K562 (cell line): ENCODE results near the gene TOM1L2. TPM values are rescaled to one million over a fixed set of nuclear protein-coding genes. Genes with fewer than 3 reads are reported as not detected.

ENCODE experiments used
- ATAC-seq: fragments of 200-7000 bp; cut with Tn5 transposase; 3 replicates; pipeline ENCODE4 v1.9.1; 2020; ENCODE audit warnings: moderate library complexity
- BruUV-seq: library from RNA; stranded (reverse); fragments of 400-500 nt; replicated peaks from 2 replicates; lab custom pipeline; 2021; lab: Mats Ljungman, UMichigan
- CTCF ChIA-PET: fragments of 300-600 bp; formaldehyde crosslinking; extraction: SDS; loops from one replicate; lab custom pipeline; 2021; ENCODE audit warnings: low intra/inter-chr PET ratio; lab: Yijun Ruan, JAX
- POLR2A ChIA-PET: fragments of 300-600, 350-650 bp; sonication (Branson Sonifier 250); formaldehyde crosslinking; extraction: SDS; loops from one replicate; lab custom pipeline; 2021; ENCODE audit warnings: antibody characterized with exemption, inconsistent platforms; lab: Yijun Ruan, JAX
- DNase-seq, 4 experiments: peaks; one replicate each; pipeline versions ENCODE4 v3.0.0 to v3.0.0-alpha.2; 2011 to 2018; ENCODE audit warnings: low spot score in 3 of 4, mixed read lengths in 3 of 4; ENCODE audit errors: extremely low read depth in 1 of 4
- FAIRE-seq: peaks from 2 replicates; lab custom pipeline; 2011; peaks lifted over from hg19 to GRCh38; lab: Jason Lieb, UNC
- H2AFZ ChIP-seq: 2 replicates; pipeline ENCODE4 v1.6.0; 2011; ENCODE audit warnings: low read depth, low read length, control low read depth, inconsistent platforms
- H3K27ac ChIP-seq: fragments of 200-600 bp; 3 replicates; pipeline ENCODE4 v1.8.0; 2011; ENCODE audit warnings: low read depth, mild to moderate bottlenecking, control low read depth, inconsistent platforms, low read length, moderate library complexity, mixed read lengths; ENCODE audit errors: extremely low read depth
- H3K27me3 ChIP-seq, 2 experiments: fragments of 300-600 bp in 1 of 2; 2 replicates in 1 of 2; 3 replicates in 1 of 2; pipeline versions ENCODE4 v1.6.0 to v1.8.0; 2011; ENCODE audit warnings: inconsistent platforms in 2 of 2, low read length in 2 of 2, mild to moderate bottlenecking in 1 of 2, mixed read lengths in 1 of 2, moderate library complexity in 1 of 2; ENCODE audit not compliant: control insufficient read depth in 2 of 2, insufficient read depth in 2 of 2
- H3K36me3 ChIP-seq: fragments of 300-600 bp; 3 replicates; pipeline ENCODE4 v1.8.0; 2011; ENCODE audit warnings: mild to moderate bottlenecking, low read length, inconsistent platforms; ENCODE audit not compliant: control insufficient read depth, insufficient read depth
- H3K4me1 ChIP-seq, 2 experiments: fragments of 200-600 bp in 1 of 2; replicated peaks in 1 of 2; 2 replicates in 1 of 2; 3 replicates in 1 of 2; pipeline versions ENCODE4 v1.5.1 to v1.8.0; 2011; ENCODE audit warnings: inconsistent platforms in 2 of 2, low read length in 2 of 2, mild to moderate bottlenecking in 1 of 2, mixed read lengths in 1 of 2, moderate library complexity in 1 of 2; ENCODE audit not compliant: control insufficient read depth in 2 of 2, insufficient read depth in 2 of 2
- H3K4me2 ChIP-seq: 2 replicates; pipeline ENCODE4 v1.6.1; 2011; ENCODE audit warnings: low read length, control low read depth, inconsistent platforms, mixed read lengths; ENCODE audit not compliant: insufficient read depth
- H3K4me3 ChIP-seq: fragments of 200-600 bp; sonication (generic), shearing (Covaris generic); 2 replicates; pipeline ENCODE4 v1.5.1; 2016; ENCODE audit warnings: control low read depth, inconsistent platforms
- H3K79me2 ChIP-seq: fragments of 200-600 bp; 3 replicates; pipeline ENCODE4 v1.8.0; 2011; ENCODE audit warnings: low read length, inconsistent platforms; ENCODE audit not compliant: control insufficient read depth, insufficient read depth
- H3K9ac ChIP-seq, 2 experiments: 2 replicates each; pipeline versions ENCODE4 v1.6.0 to v1.6.1; 2011; ENCODE audit warnings: low read depth in 2 of 2, low read length in 2 of 2, control low read depth in 1 of 2, inconsistent platforms in 1 of 2, mild to moderate bottlenecking in 1 of 2, mixed read lengths in 1 of 2; ENCODE audit not compliant: insufficient read depth in 1 of 2
- H3K9me1 ChIP-seq: one replicate; pipeline ENCODE4 v1.6.0; 2011; ENCODE audit warnings: inconsistent platforms, mild to moderate bottlenecking, low read length, moderate library complexity; ENCODE audit not compliant: control insufficient read depth, insufficient read depth
- H3K9me3 ChIP-seq: replicated peaks from 2 replicates; pipeline ENCODE4 v1.5.1; 2011; ENCODE audit warnings: low read depth, low read length, inconsistent platforms; ENCODE audit not compliant: control insufficient read depth, insufficient read depth
- H4K20me1 ChIP-seq: replicated peaks from 2 replicates; pipeline ENCODE4 v1.6.1; 2011; ENCODE audit warnings: low read length, inconsistent platforms, mixed read lengths; ENCODE audit not compliant: control insufficient read depth, insufficient read depth
- ATF4 ChIP-seq: fragments of 450-650 bp; formaldehyde crosslinking; IDR thresholded peaks from 2 replicates; pipeline ENCODE4 v1.4.0; 2022; ENCODE audit warnings: mild to moderate bottlenecking, moderate library complexity
- BRD4 ChIP-seq: fragments of 200-600 bp; sonication (generic); IDR thresholded peaks from 2 replicates; pipeline ENCODE4 v1.6.1; 2017; ENCODE audit warnings: inconsistent platforms
- CBX2 ChIP-seq: fragments of 200-600 bp; sonication (generic); IDR thresholded peaks from one replicate; pipeline ENCODE4 v1.6.1; 2012; ENCODE audit warnings: mild to moderate bottlenecking, low read length, inconsistent platforms; ENCODE audit not compliant: insufficient read depth, poor library complexity, severe bottlenecking
- CEBPZ ChIP-seq: fragments of 150-350 bp; IDR thresholded peaks from 2 replicates; pipeline ENCODE4 v1.6.1; 2014; ENCODE audit warnings: low read depth, mild to moderate bottlenecking, low read length, borderline replicate concordance
- DIDO1 ChIP-seq: fragments of 450-650 bp; IDR thresholded peaks from 2 replicates; pipeline ENCODE4 v1.6.1; 2016; ENCODE audit warnings: low read depth, missing biosample characterization, missing genetic modification characterization
- GATA2 ChIP-seq: sonication (generic); formaldehyde crosslinking; IDR thresholded peaks from 2 replicates; pipeline ENCODE4 v1.4.0; 2020; ENCODE audit warnings: mild to moderate bottlenecking, missing genetic modification reagents
- LARP7 ChIP-seq: fragments of 450-650 bp; IDR thresholded peaks from 2 replicates; pipeline ENCODE4 v1.6.1; 2016
- ZNF444 ChIP-seq: fragments of 250-450 bp; sonication (Bioruptor Pico); IDR thresholded peaks from 2 replicates; pipeline ENCODE4 v1.4.0; 2020; ENCODE audit warnings: mild to moderate bottlenecking, moderate library complexity
- WGBS: fragments of 100-300 bp; shearing (Covaris generic); methylation state at CpG from one replicate; pipeline ENCODE4 v1.1.6; 2016; ENCODE audit warnings: low coverage, mixed read lengths; ENCODE audit not compliant: insufficient coverage; ENCODE audit errors: missing lambda C conversion rate; 5-methylcytosine and 5-hydroxymethylcytosine counted together
- in situ Hi-C: fragments of 300-500 bp; cut with MboI; formaldehyde crosslinking; loops from 4 replicates; pipeline ENCODE4 v1.15.0; 2018; ENCODE audit warnings: inconsistent platforms, mixed read lengths
- intact Hi-C: fragments of 100-400 bp; cut with micrococcal nuclease; formaldehyde crosslinking; loops from 2 replicates; pipeline ENCODE4 v1.14.2; 2022
- polyA plus RNA-seq, 8 experiments: library from polyadenylated mRNA; depleted of rRNA in 4 of 8; stranded (reverse) in 5 of 8; unstranded in 3 of 8; fragments of >200 nt; fragmentation: Nextera tagmentation in 2 of 8; fragmentation: Illumina TruSeq in 1 of 8; extraction: Ambion mirVana in 2 of 8; extraction: Trizol in 1 of 8; gene quantifications; 2 replicates each; pipeline versions ENCODE4 v1.2.1 to v1.2.3, GENCODE V29; 2011 to 2014; ENCODE audit warnings: inconsistent platforms in 1 of 8, missing spikeins in 1 of 8
- total RNA-seq, 7 experiments: library from RNA; depleted of rRNA in 6 of 7; stranded (reverse); fragments of >200 nt in 6 of 7; fragmentation: Illumina TruSeq in 2 of 7; extraction: Trizol in 2 of 7; gene quantifications; 2 replicates each; pipeline versions ENCODE4 v1.2.1 to v1.2.3, GENCODE V29; 2011 to 2021; ENCODE audit warnings: low replicate concordance in 1 of 7

TOM1L2 gene
- total and polyA plus RNA-seq, 9 of the 15 experiments (the other 6 are each of a cell fraction or from before 2014, with no cell fraction given): 0.07 to 6.0 (median 2.5) TPM

GRCh38 chr17:17887752-17888304 lies 84.4 kb downstream of the TOM1L2 start:
- H3K27me3 ChIP-seq: no peaks in the 10 kb centered on the region

GRCh38 chr17:17886726-17887125 lies 85.5 kb downstream of the TOM1L2 start:
- Histone ChIP-seq H4K20me1 (no peaks in the 10 kb centered on the region), H2AFZ (no peak overlapping the region), H3K79me2 (no peaks in the 10 kb centered on the region), H3K27me3 (no peaks in the 10 kb centered on the region), H3K9me1 (no peaks in the 10 kb centered on the region), H3K27ac (no peak overlapping the region), H3K4me3 (no peak overlapping the region), H3K36me3 (no peaks in the 10 kb centered on the region), H3K4me2 (no peak overlapping the region), H3K4me1 (peaks cover 0 to 4% of the 10 kb centered on the region in 2 experiments; a peak in 1 of 5 replicates), H3K9ac (no peak overlapping the region), H3K9me3 (no peaks in the 10 kb centered on the region)
- no TSS peak for BruUV-seq
- 53% methylated on average over 4 of the region's 4 CpGs for WGBS
- ATAC-seq (no peak), DNase-seq (no peak), FAIRE-seq (no peak)
- ChIA-PET CTCF (no interaction called here), POLR2A (interaction anchor here (0.6 kb wide), 1 partner anchor 211 kb away, joined by 4 read pairs; no protein-coding TSS in a partner anchor)
- in situ Hi-C loops: no loop called here
- intact Hi-C loops: no loop called here
- TF ChIP-seq CBX2: no peak
- TF ChIP-seq CEBPZ: no peak
- no peak for TF ChIP-seq BRD4
- no peak for TF ChIP-seq LARP7

More at GRCh38 chr17:17887752-17888304, 84.4 kb downstream of the TOM1L2 start:
- Histone ChIP-seq H3K9me3 (no peaks in the 10 kb centered on the region), H3K9me1 (no peaks in the 10 kb centered on the region), H3K4me2 (no peak overlapping the region), H3K36me3 (no peaks in the 10 kb centered on the region), H3K4me1 (peaks cover 0 to 7% of the 10 kb centered on the region in 2 experiments; a peak in 2 of 5 replicates), H2AFZ (no peak overlapping the region), H3K4me3 (no peak overlapping the region), H3K9ac (no peak overlapping the region)
- in situ Hi-C loops: no loop called here
- intact Hi-C loops: no loop called here
- CTCF ChIA-PET: no interaction called here
- FAIRE-seq: no peak
- TF ChIP-seq ZNF444 (no peak), GATA2 (no peak), ATF4 (CRISPR knock-in tag) (no peak), DIDO1 (no peak)
- TF ChIP-seq, all 486 proteins: peak for 0
- ATAC-seq (no peak), DNase-seq (no peak)
- no peaks in the 10 kb centered on the region for H4K20me1 ChIP-seq
- POLR2A ChIA-PET: no interaction called here
- H3K79me2 ChIP-seq: no peaks in the 10 kb centered on the region
- WGBS: 44% methylated on average over 4 of the region's 4 CpGs
- BruUV-seq: no TSS peak
- H3K27ac ChIP-seq: no peak overlapping the region
